Progenitor cell of endocrine pancreas (in vitro differentiated cells): ENCODE measurements around the gene DROSHA. TPM values are rescaled to one million over a fixed set of nuclear protein-coding genes. Genes with fewer than 3 reads are reported as not detected.

Source experiments
- DNase-seq: peaks from one replicate; pipeline ENCODE4 v3.0.0; 2021; ENCODE audit warnings: low spot score; ENCODE audit not compliant: unreplicated experiment
- H3K27ac Mint-ChIP-seq: 2 replicates; pipeline ENCODE4 v1.8.0; 2021; ENCODE audit warnings: mild to moderate bottlenecking, moderate library complexity, mixed read lengths
- H3K27me3 Mint-ChIP-seq: 2 replicates; pipeline ENCODE4 v1.8.0; 2021; ENCODE audit warnings: mixed read lengths
- H3K36me3 Mint-ChIP-seq: 2 replicates; pipeline ENCODE4 v1.8.0; 2022; ENCODE audit warnings: mixed read lengths; ENCODE audit not compliant: insufficient read depth
- H3K4me1 Mint-ChIP-seq: 2 replicates; pipeline ENCODE4 v1.8.0; 2021; ENCODE audit warnings: low read depth, mixed read lengths
- H3K4me3 Mint-ChIP-seq: 2 replicates; pipeline ENCODE4 v1.8.0; 2021; ENCODE audit warnings: low read depth, mild to moderate bottlenecking, moderate library complexity, mixed read lengths
- H3K9me3 Mint-ChIP-seq: 2 replicates; pipeline ENCODE4 v1.8.0; 2021; ENCODE audit warnings: low read depth, mixed read lengths
- CTCF ChIP-seq: fragments of 200-600 bp; sonication (generic); IDR thresholded peaks from one replicate; pipeline ENCODE4 v1.5.0; 2021; ENCODE audit warnings: antibody characterized with exemption, mild to moderate bottlenecking; ENCODE audit not compliant: unreplicated experiment
- total RNA-seq: library from RNA; stranded (reverse); gene quantifications from 2 replicates; pipeline ENCODE4 v1.2.1, GENCODE V29; 2021

Gene DROSHA
- total RNA-seq, 1 donor from 2014 or later = 100 TPM

DNA sequence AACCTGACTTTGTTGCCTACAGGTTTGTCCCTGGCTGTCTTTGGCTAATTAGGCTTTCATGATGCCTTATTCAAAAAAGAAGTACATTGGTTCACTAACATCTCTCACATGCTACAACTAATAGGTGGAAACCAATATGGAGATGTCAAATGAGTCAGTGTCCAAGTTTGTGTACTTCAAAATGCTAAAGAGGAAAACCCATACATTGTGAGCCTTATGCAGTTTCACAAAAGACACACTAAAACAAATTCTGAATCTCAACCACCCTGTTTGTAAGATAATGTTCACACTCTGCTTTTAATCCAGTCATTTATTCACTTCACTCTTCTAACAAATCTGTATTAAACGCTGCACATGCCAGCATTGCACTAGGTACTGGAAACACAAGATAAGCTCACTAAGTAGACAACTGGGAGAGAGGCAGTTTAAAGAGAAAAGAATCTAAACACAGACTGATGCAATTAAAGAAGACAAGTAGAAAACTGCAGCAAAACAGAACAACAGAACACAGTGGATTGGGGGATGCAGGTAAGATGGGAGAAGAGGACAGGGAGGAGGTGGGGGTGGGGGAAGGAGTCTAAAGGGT is 104.1 kb downstream of the DROSHA start:
- TF ChIP-seq CTCF = no peak
- H3K4me1 Mint-ChIP-seq = peaks cover 37% of the 10 kb centered on the region
- H3K27ac Mint-ChIP-seq = peak overlapping the region; percentile 4
- peaks cover 13% of the 10 kb centered on the region for H3K36me3 Mint-ChIP-seq
- no peaks in the 10 kb centered on the region for H3K9me3 Mint-ChIP-seq
- H3K27me3 Mint-ChIP-seq = no peaks in the 10 kb centered on the region
- H3K4me3 Mint-ChIP-seq = no peak overlapping the region
- no peak for DNase-seq

DNA sequence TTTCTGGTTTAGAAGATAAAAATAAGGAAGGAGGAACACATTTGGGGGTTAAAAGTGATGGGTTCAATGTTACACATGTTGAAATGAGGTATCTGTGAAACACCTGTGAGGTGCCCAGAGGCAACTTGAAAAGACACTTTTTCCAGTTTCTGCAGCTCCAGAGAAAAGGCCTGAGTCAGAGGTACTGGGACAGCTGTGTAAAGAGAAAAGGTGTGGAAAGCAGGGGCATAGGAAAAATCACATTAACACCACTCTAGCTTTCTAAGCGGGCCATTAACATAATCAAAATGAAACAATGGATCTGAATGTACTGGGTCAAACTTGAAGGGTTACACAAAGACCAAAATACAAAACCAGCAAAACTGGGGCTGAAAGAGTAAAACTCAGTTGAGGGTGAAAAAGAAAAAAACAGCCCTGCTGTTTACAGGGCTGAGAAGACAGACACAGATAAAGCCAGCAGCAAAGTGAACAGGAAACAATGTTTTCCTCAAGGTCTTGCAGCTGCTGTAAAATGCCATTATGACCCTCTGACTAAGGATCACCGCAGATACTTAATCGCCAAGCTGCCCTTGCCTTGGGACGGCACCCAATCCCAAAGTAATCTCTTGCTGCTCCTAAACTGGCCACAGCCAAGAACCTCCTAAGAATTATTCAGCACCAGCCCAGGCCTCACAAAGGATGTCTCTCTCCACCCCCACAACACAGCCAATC is 104.7 kb downstream of the DROSHA start:
- Mint-ChIP-seq H3K27me3 (no peaks in the 10 kb centered on the region), H3K27ac (peak overlapping the region; percentile 83), H3K4me1 (peaks cover 37% of the 10 kb centered on the region), H3K9me3 (no peaks in the 10 kb centered on the region), H3K36me3 (peaks cover 18% of the 10 kb centered on the region), H3K4me3 (no peak overlapping the region)
- DNase-seq = no peak
- TF ChIP-seq CTCF = no peak

DNA sequence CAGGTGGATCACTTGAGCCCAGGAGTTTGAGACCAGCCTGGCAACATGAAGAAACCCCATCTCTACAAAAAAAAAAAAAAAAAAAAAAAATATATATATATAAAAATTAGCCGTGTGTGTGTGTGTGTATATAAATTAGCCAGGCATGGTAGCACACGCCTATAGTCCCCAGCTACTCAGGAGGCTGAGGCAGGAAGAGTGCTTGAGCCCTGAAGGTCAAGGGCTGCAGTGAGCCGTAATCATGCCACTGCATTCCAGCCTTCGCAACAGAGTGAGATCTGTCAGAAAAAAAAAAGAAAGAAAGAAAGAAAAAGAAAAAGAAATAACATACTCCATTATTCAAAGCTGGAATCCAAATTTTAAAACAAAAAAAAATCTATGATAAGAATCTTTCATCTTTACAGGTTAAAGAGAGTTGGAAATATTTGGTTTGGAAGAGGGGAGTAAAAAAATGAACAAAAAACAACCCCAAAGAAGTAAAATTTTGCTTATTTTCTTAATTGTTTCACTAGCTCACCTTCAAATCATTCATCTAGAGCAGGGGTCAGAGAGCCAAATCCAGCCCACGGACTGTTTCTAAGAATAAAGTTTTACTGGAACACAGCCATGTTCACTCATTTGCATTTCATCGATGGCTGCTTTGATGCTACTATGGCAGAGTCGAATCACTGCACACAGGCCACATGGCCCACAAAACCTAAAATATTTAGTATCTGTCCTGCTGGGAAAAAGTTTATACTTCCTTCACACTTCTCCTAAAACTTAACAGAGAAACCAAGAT is 109.9 kb downstream of the DROSHA start:
- peaks cover 23% of the 10 kb centered on the region for H3K4me1 Mint-ChIP-seq
- no peak for DNase-seq
- H3K9me3 Mint-ChIP-seq = no peaks in the 10 kb centered on the region
- H3K27me3 Mint-ChIP-seq = no peaks in the 10 kb centered on the region
- no peak overlapping the region for H3K27ac Mint-ChIP-seq
- H3K4me3 Mint-ChIP-seq = no peak overlapping the region
- H3K36me3 Mint-ChIP-seq = peaks cover 22% of the 10 kb centered on the region
- TF ChIP-seq CTCF = no peak

DNA sequence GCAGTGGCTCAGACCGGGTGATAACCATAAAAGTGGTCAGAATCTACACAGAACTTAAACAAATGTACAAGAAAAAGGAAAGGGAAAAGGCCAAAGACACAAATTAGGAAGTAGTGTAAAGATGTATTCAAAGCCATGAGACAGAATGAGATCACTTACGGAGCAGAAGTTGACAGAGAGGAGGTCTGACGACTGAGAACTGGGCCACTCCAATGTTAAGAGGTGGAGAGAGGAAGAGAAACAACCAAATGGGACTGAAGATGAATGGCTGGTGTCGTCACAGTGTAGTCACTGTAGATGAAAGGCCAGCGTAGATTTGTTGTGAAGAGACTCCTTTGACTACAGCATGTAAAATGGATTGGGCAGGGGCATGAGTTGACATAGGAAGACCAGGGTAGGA is 114.4 kb downstream of the DROSHA start:
- Mint-ChIP-seq H3K4me3 (no peak overlapping the region), H3K9me3 (no peaks in the 10 kb centered on the region), H3K27me3 (no peaks in the 10 kb centered on the region), H3K27ac (no peak overlapping the region), H3K36me3 (peaks cover 29% of the 10 kb centered on the region), H3K4me1 (peaks cover 8% of the 10 kb centered on the region)
- no peak for DNase-seq
- TF ChIP-seq CTCF = no peak

- Mint-ChIP-seq H3K27ac (no peak overlapping the region), H3K9me3 (no peaks in the 10 kb centered on the region), H3K36me3 (peaks cover 23% of the 10 kb centered on the region), H3K4me3 (no peak overlapping the region), H3K4me1 (peaks cover 8% of the 10 kb centered on the region), H3K27me3 (no peaks in the 10 kb centered on the region)
- DNase-seq = no peak
- no peak for TF ChIP-seq CTCF
These were observed 115.3 kb downstream of the DROSHA start for GRCh38 chr5:31416547-31416946.
